IMR-90 (cell line): ENCODE results near the gene CLDN9.

Experiments
- MXI1 ChIP-seq: IDR thresholded peaks from 2 replicates; pipeline ENCODE4 v1.6.1; 2012; ENCODE audit warnings: low read depth, mild to moderate bottlenecking, low read length, moderate library complexity, borderline replicate concordance
- POLR2A ChIP-seq: IDR thresholded peaks from 2 replicates; pipeline ENCODE4 v1.6.1; 2012; ENCODE audit warnings: mild to moderate bottlenecking, low read depth, low read length
- TF ChIP-seq, protein P1 (sequence below): conservative IDR thresholded peaks from 2 replicates; pipeline ENCODE4 v1.5.1; 2012; ENCODE audit warnings: mild to moderate bottlenecking, low read depth, low read length, improper control_type of control experiment

DNA sequence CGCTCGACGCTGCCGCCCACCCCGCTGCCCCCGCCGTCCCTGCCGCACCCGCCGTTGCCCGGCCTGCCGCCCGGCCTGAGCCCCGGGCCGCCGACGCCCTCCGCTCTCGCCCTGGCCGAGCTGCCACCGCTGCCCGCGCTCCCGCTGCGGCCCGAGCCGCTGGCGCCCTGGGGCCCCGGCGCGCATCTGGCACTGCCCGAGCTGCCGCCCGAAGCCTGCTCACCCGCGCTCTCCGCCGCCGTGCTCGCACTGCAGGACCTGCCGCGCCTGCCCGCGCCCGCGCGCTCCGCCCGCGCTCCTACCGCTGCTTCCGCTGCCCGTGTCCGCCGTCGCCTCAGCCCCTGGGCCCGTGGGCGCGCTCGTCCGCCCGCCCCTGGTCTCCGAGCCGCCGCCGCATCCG, 8.4 kb upstream of the CLDN9 start:
- TF ChIP-seq MXI1 (no peak), POLR2A (no peak)
- TF ChIP-seq, protein P1, sequence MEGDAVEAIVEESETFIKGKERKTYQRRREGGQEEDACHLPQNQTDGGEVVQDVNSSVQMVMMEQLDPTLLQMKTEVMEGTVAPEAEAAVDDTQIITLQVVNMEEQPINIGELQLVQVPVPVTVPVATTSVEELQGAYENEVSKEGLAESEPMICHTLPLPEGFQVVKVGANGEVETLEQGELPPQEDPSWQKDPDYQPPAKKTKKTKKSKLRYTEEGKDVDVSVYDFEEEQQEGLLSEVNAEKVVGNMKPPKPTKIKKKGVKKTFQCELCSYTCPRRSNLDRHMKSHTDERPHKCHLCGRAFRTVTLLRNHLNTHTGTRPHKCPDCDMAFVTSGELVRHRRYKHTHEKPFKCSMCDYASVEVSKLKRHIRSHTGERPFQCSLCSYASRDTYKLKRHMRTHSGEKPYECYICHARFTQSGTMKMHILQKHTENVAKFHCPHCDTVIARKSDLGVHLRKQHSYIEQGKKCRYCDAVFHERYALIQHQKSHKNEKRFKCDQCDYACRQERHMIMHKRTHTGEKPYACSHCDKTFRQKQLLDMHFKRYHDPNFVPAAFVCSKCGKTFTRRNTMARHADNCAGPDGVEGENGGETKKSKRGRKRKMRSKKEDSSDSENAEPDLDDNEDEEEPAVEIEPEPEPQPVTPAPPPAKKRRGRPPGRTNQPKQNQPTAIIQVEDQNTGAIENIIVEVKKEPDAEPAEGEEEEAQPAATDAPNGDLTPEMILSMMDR = no peak
